GM12873 (cell line): ENCODE results near the gene IL18.

Experiments used
- TF ChIP-seq, protein P1 (sequence below): IDR thresholded peaks from 2 replicates; pipeline ENCODE4 v1.5.1; 2012; ENCODE audit warnings: low read depth, mild to moderate bottlenecking, moderate library complexity, low read length, control low read depth; ENCODE audit not compliant: insufficient read depth; ENCODE audit errors: missing control alignments

IL18 gene

DNA sequence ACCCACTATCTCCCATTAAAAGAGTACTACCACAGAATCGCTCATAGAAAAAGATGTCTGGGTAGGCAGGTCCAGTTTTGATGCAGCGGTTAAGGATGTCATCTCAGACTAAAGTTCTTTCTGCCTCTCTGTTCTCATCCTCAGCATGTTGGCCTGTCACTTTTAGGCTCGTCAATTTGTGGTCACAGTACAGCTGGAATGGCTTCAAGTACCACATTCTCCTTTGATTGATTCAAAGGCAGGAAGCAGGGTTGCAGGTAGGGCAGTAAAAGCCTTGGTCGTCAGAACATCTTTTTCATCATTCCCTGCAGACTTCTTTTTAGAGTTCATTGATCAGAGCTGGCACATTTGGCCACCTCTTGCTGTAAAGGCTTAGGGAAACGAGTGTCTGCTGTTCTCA, 48.5 kb downstream of the IL18 start:
- TF ChIP-seq, protein P1, sequence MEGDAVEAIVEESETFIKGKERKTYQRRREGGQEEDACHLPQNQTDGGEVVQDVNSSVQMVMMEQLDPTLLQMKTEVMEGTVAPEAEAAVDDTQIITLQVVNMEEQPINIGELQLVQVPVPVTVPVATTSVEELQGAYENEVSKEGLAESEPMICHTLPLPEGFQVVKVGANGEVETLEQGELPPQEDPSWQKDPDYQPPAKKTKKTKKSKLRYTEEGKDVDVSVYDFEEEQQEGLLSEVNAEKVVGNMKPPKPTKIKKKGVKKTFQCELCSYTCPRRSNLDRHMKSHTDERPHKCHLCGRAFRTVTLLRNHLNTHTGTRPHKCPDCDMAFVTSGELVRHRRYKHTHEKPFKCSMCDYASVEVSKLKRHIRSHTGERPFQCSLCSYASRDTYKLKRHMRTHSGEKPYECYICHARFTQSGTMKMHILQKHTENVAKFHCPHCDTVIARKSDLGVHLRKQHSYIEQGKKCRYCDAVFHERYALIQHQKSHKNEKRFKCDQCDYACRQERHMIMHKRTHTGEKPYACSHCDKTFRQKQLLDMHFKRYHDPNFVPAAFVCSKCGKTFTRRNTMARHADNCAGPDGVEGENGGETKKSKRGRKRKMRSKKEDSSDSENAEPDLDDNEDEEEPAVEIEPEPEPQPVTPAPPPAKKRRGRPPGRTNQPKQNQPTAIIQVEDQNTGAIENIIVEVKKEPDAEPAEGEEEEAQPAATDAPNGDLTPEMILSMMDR, result no peak

- TF ChIP-seq, protein P1, result no peak
Measured at GRCh38 chr11:112114460-112114859, 49.4 kb downstream of the IL18 start.

DNA sequence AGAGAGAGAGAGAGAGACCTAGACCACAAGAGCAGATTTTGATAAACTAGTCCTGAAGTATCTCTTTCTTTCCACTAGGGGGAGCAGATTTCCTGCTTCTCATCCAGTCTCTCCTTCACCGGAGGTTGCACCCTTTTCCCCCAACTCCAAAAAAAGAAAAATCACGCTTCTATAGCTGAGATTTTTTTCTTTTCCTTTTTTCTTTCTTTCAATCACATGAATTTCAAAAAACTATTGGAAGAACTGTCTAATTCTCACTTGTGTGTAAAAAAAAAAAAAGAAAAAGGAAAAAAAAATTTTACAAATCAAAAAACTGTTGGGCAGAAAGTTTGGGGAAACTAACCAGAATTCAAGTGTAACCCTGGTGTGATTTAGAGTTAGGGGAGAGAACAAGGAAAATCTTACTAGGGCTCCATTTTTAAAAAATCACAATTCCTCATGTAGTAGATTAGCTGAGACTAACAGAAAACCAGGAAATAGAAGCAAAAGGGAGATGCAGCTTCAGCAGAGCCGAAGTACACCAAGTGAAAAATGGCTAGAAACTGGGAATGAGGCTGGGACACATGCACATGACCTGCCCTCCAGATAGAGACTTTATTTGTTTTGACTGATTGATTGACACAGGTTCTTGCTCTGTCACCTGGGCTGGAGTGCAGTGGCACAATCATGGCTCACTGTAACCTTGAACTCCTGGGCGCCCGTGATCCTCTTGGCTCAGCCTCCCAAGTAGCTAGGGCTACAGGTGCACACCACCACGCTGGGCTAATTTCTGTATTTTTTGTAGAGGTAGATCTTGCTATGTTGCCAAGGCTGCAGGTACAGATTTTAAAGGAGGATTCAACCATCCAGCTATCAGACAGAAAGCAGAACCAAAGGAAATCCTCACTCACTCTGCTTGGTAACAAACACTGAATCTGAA, 50.1 kb downstream of the IL18 start:
- TF ChIP-seq, protein P1, result peak; percentile 77

DNA sequence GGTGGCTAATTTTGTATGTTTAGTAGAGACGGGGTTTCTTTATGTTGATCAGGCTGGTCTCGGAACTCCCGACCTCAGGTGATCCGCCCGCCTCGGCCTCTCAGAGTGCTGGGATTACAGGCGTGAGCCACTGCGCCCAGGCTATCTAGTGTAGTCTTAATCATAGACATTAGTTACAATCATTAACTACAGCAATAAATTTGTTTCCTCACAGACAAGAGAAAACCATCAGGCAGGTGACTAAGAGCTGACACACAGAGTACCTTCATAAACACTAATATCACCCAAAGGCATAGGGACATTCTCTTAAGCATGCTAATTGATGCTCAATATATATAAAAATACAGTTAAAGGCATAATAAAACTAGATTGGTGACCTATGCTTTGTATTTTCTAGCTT, 57.8 kb downstream of the IL18 start:
- TF ChIP-seq, protein P1, result no peak

GRCh38 chr11:112103446-112103845, 60.4 kb downstream of the IL18 start:
- TF ChIP-seq, protein P1, result no peak

DNA sequence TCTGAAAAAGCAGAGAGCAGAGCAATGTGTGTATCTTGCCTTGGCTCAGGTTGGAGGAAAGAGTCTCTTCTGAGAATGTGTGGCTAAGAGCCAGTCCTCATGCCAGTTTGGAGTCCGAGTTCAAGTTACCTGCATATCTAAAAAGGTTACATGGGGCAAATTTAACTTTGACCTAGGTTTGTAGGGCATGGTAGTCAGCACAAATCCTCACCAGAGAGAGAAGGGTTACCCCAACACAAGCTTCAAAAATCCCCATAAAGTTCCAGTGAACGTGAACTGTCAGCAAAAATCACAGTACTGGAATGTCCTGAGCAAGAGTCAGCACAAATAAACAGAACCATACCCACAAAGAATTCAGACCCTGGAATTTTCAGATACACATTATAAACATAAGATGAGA, 63.4 kb downstream of the IL18 start:
- TF ChIP-seq, protein P1, result no peak

DNA sequence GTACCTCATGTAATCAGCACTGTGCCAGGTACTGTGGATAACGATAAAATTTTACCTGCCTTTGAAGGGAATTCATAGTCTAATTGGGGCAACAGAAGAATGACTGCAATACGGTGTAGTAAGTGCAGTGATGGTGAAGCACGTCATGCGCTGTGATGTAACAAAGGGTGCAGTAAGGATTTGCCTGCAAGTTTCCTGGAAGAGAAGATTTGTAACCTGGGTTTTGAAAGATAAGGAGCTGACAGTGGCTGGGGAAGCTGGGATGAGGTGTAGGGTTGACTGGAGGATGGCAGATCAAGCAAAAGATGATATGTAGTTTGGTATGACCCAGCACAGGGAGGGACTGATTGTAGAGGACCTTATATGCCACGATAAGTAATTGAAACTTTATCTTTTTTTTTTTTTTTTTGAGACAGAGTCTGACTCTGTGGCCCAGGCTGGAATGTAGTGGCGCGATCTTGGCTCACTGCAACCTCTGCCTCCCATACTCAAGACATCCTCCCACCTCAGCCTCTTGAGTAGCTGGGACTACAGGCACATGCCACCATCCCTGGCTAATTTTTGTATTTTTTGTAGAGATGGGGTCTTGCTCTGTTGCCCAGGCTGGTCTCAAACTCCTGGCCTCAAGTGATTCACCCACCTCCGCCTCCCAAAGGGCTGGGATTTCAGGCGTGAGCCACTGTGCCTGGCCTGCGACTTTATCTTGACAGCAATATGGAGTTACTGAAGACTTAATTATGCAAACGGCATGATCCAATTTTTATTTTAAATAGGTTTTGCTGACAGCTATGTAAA, 66.0 kb downstream of the IL18 start:
- TF ChIP-seq, protein P1, result no peak
